CD4-positive, alpha-beta T cell treated with Interleukin-1 beta for 1 hour (primary cell): Measurements from ENCODE around the gene CUBN.

ENCODE experiments used
- DNase-seq, 2 donors: peaks; one replicate each; pipeline ENCODE4 v3.0.0-alpha.2; 2020 to 2022

The CUBN gene

GRCh38 chr10:17129741-17130140 is at the start of gene CUBN:
Gene CUBN, minus strand, starts transcription at chr10:17129811. Its CDS starts 46 bp downstream, at chr10:17129765.
- DNase-seq = no peak

GRCh38 chr10:17179002-17179401 is 49.4 kb upstream of the CUBN start:
- no peak for DNase-seq

- DNase-seq = no peak
Observed at GRCh38 chr10:17178006-17178405, 48.4 kb upstream of the CUBN start.

GRCh38 chr10:17177014-17177413 is 47.4 kb upstream of the CUBN start:
- DNase-seq = no peak

GRCh38 chr10:17176091-17176490 is 46.5 kb upstream of the CUBN start:
- no peak for DNase-seq

GRCh38 chr10:17175551-17175950 is 45.9 kb upstream of the CUBN start:
- peak in 1 of 2 donors; percentile 6 for DNase-seq

GRCh38 chr10:17174626-17175025 is 45.0 kb upstream of the CUBN start:
- no peak for DNase-seq

GRCh38 chr10:17171141-17171641 is 41.6 kb upstream of the CUBN start:
- DNase-seq = no peak

GRCh38 chr10:17169803-17170202 is 40.2 kb upstream of the CUBN start:
- DNase-seq = no peak

GRCh38 chr10:17166699-17167098 is 37.1 kb upstream of the CUBN start:
- no peak for DNase-seq

- no peak for DNase-seq
Observed at GRCh38 chr10:17162828-17163227, 33.2 kb upstream of the CUBN start.

- no peak for DNase-seq
Observed at GRCh38 chr10:17161775-17162174, 32.2 kb upstream of the CUBN start.

GRCh38 chr10:17157024-17157423 is 27.4 kb upstream of the CUBN start:
- DNase-seq = no peak

GRCh38 chr10:17155826-17156225 is 26.2 kb upstream of the CUBN start:
- no peak for DNase-seq

- no peak for DNase-seq
Observed at GRCh38 chr10:17154116-17154515, 24.5 kb upstream of the CUBN start.

- DNase-seq = no peak
Observed at GRCh38 chr10:17153321-17153720, 23.7 kb upstream of the CUBN start.

- DNase-seq = no peak
Observed at GRCh38 chr10:17151716-17152115, 22.1 kb upstream of the CUBN start.

- no peak for DNase-seq
Observed at GRCh38 chr10:17147884-17148489, 18.4 kb upstream of the CUBN start.

- DNase-seq = no peak
Observed at GRCh38 chr10:17146892-17147291, 17.3 kb upstream of the CUBN start.

- DNase-seq = no peak
Observed at GRCh38 chr10:17145239-17145638, 15.6 kb upstream of the CUBN start.

GRCh38 chr10:17144757-17145156 is 15.1 kb upstream of the CUBN start:
- peak in 1 of 2 donors; percentile 5 for DNase-seq

- no peak for DNase-seq
Observed at GRCh38 chr10:17144032-17144431, 14.4 kb upstream of the CUBN start.

GRCh38 chr10:17143055-17143690 is 13.6 kb upstream of the CUBN start:
- no peak for DNase-seq

- DNase-seq = no peak
Observed at GRCh38 chr10:17141504-17142229, 12.1 kb upstream of the CUBN start.
